K562 (cell line): Measurements from ENCODE around the gene ZW10.

Experiments
- BDP1 ChIP-seq: IDR thresholded peaks from 3 replicates; pipeline ENCODE4 v1.6.1; 2011; ENCODE audit not compliant: insufficient read length, insufficient read depth
- BRD4 ChIP-seq: fragments of 200-600 bp; sonication (generic); IDR thresholded peaks from 2 replicates; pipeline ENCODE4 v1.6.1; 2017; ENCODE audit warnings: inconsistent platforms
- CBX5 ChIP-seq: IDR thresholded peaks from 2 replicates; pipeline ENCODE4 v1.6.1; 2014; ENCODE audit warnings: low read depth, borderline replicate concordance
- CHD4 ChIP-seq: fragments of 200-600 bp; sonication (generic); IDR thresholded peaks from 3 replicates; pipeline ENCODE4 v1.6.1; 2012; ENCODE audit warnings: low read depth, mild to moderate bottlenecking, mixed read lengths, low read length, inconsistent platforms; ENCODE audit not compliant: insufficient read depth, insufficient replicate concordance, poor library complexity, severe bottlenecking
- CTCF ChIP-seq, 3 experiments: IDR thresholded peaks in 2 of 3; conservative IDR thresholded peaks in 1 of 3; 2 replicates each; pipeline ENCODE4 v1.5.1; 2011 to 2012; ENCODE audit warnings: low read length in 3 of 3, mild to moderate bottlenecking in 3 of 3, control low read depth in 2 of 3, improper control_type of control experiment in 1 of 3, inconsistent platforms in 1 of 3, low read depth in 1 of 3, mixed read lengths in 1 of 3, moderate library complexity in 1 of 3; ENCODE audit not compliant: insufficient read depth in 2 of 3
- ETV6 ChIP-seq, 3 experiments: fragments of 150-350 bp in 1 of 3; sonication (generic) in 1 of 3; formaldehyde crosslinking in 1 of 3; IDR thresholded peaks; 2 replicates each; pipeline versions ENCODE4 v1.6.1 to v1.8.0; 2014 to 2022; ENCODE audit warnings: borderline replicate concordance in 2 of 3, low read depth in 2 of 3, antibody characterized with exemption in 1 of 3, low read length in 1 of 3, mild to moderate bottlenecking in 1 of 3, missing genetic modification reagents in 1 of 3
- EWSR1 ChIP-seq: fragments of 450-650 bp; IDR thresholded peaks from 2 replicates; pipeline ENCODE4 v1.6.1; 2018; ENCODE audit warnings: borderline replicate concordance, mild to moderate bottlenecking, low read depth, moderate library complexity; ENCODE audit not compliant: partially characterized antibody
- FOSL1 ChIP-seq: fragments of 200-800 bp; sonication (Bioruptor generic); conservative IDR thresholded peaks from 2 replicates; pipeline ENCODE4 v1.6.1; 2016; ENCODE audit warnings: missing genetic modification characterization, missing compliant biosample characterization
- NCOA1 ChIP-seq: fragments of 450-650 bp; IDR thresholded peaks from 2 replicates; pipeline ENCODE4 v1.6.1; 2016; ENCODE audit warnings: low read depth
- SPI1 ChIP-seq: IDR thresholded peaks from 2 replicates; pipeline ENCODE4 v1.6.1; 2011; ENCODE audit warnings: low read depth, low read length, control low read depth, borderline replicate concordance

DNA sequence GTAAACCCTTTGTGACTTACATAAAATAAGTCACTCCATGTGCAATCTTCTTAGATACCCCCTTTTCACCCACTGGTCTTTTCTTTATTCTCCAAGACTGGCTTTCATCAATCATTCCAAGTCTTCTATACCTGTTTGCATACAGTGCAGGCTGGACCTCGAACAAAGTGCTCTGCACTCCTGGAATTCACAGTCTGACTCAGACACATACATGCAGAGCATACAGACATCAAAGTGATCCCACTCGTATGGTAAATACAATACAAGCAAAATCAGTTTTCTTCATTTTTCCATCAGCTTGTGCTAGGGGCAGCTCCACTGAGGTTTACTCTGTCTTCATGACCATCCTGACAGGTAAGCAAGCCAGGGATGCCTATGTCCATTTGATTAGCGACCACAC is 50.6 kb downstream of the ZW10 start:
- TF ChIP-seq CTCF (IDR thresholded peaks at IDR 0.05 in 2 of 3, conservative IDR thresholded peaks at IDR 0.05 in 1 of 3; ENCODE audit: insufficient read depth in 2 of 3, low read depth in 1 of 3, low read length in 3 of 3) (no peak), SPI1 (no peak), BDP1 (no peak), NCOA1 (no peak), FOSL1 (tag) (no peak), EWSR1 (no peak), ETV6 (IDR thresholded peaks at IDR 0.05; ENCODE audit: borderline replicate concordance in 1 of 2, low read depth in 2 of 2, low read length in 1 of 2) (no peak), ETV6 (CRISPR knock-in tag; IDR thresholded peaks at IDR 0.05; ENCODE audit: borderline replicate concordance) (no peak), CHD4 (no peak), CBX5 (no peak), BRD4 (no peak)
